ENCODE measurements around the gene ZNF749.
A peak's percentile ranks its signal among the peaks of the same experiment; 100 is the strongest.
"Not testable (repeated sequence)": the region's sequence is repeated elsewhere in the genome, so short reads cannot be mapped to it uniquely, and the experiment has no call there.

The ZNF749 gene

GRCh38 chr19:57465680-57466381 lies 30.7 kb downstream of the ZNF749 start:
- no peak for DNase-seq (ENCODE audit: low read depth in 1 of 2, low spot score in 1 of 2)

GRCh38 chr19:57466489-57466888 lies 31.4 kb downstream of the ZNF749 start:
- no peak for DNase-seq (ENCODE audit: low read depth in 1 of 2, low spot score in 1 of 2)

- no peak for DNase-seq (ENCODE audit: low read depth in 1 of 2, low spot score in 1 of 2)
Measured at GRCh38 chr19:57473646-57474045, 38.5 kb downstream of the ZNF749 start.

GRCh38 chr19:57477191-57478008 lies 42.3 kb downstream of the ZNF749 start, which contains the start of gene ZNF772:
ZNF772 (minus strand) TSS chr19:57477566; CDS start chr19:57477309, 257 bp downstream.
- DNase-seq (ENCODE audit: low read depth in 1 of 2, low spot score in 1 of 2): peak; percentile 73 to 88

- peak; percentile 85 to 92 for DNase-seq (ENCODE audit: low read depth in 1 of 2, low spot score in 1 of 2)
Measured at GRCh38 chr19:57487477-57488298, 52.6 kb downstream of the ZNF749 start, which contains the start of gene ZNF419. ZNF419 (plus strand) TSS chr19:57487750; CDS start chr19:57487951, 201 bp downstream.

- not testable (repeated sequence) for DNase-seq (ENCODE audit: low read depth in 1 of 2, low spot score in 1 of 2)
Measured at GRCh38 chr19:57488299-57488644, 53.1 kb downstream of the ZNF749 start.
